Activated CD4-positive, CD25-positive, alpha-beta regulatory T cell (primary cell): ENCODE data around the gene MYL12A.
A peak's percentile ranks its signal among the peaks of the same experiment; 100 is the strongest.

Experiments
- DNase-seq, 4 experiments: peaks; one replicate each; lab custom pipeline; 2025; lab: John Stamatoyannopoulos, UW

The MYL12A gene

GRCh38 chr18:3283253-3283863 lies 35.8 kb downstream of the MYL12A start:
- DNase-seq: no peak

- DNase-seq: no peak
These were observed 36.3 kb downstream of the MYL12A start for GRCh38 chr18:3283908-3284307.

- DNase-seq: no peak
These were observed 36.9 kb downstream of the MYL12A start for GRCh38 chr18:3284501-3284900.

GRCh38 chr18:3286159-3286558 lies 38.6 kb downstream of the MYL12A start:
- DNase-seq: no peak

- DNase-seq: no peak
These were observed 45.8 kb downstream of the MYL12A start for GRCh38 chr18:3293196-3293951.

- DNase-seq: no peak
These were observed 47.0 kb downstream of the MYL12A start for GRCh38 chr18:3294435-3295080.

- DNase-seq: peak; percentile 71 to 88 (median 82)
These were observed 49.7 kb downstream of the MYL12A start for GRCh38 chr18:3297025-3297984.

- DNase-seq: no peak
These were observed 57.2 kb downstream of the MYL12A start for GRCh38 chr18:3304832-3305231.

- DNase-seq: peak in 2 of 4 experiments; percentile 2 to 6
These were observed 57.8 kb downstream of the MYL12A start for GRCh38 chr18:3305354-3305762.
